ENCODE data around the gene PIGR. TPM values are rescaled to one million over a fixed set of nuclear protein-coding genes. Genes with fewer than 3 reads are reported as not detected.
A peak's percentile ranks its signal among the peaks of the same experiment; 100 is the strongest.

Gene PIGR
- total RNA-seq, 1 experiment from 2014 or later = not detected

- no peak for DNase-seq (ENCODE audit: extremely low read depth, low read depth)
Observed at GRCh38 chr1:206895325-206895724, 50.9 kb downstream of the PIGR start.

DNA sequence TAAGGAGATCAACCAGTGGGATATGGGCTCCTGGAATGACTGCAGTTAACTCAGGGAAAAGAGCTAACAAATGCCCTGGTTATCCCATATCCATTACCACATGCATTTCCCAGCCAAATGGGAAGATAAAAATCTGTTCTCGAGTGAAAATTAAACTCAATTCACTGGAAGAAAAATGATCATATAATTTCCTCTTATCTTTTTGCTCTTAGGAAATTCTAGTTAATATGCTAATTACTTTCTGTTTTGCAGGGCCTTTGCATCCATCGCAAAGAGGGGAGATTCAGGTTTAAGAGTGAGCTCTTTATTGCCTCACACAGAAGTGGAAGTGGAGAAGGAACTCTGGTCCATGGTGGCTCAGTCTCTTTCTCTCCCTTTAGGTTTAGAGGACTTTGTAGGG, 52.9 kb downstream of the PIGR start:
- DNase-seq (ENCODE audit: extremely low read depth, low read depth) = no peak

GRCh38 chr1:206892351-206892984, 53.8 kb downstream of the PIGR start:
- no peak for DNase-seq (ENCODE audit: extremely low read depth, low read depth)

- DNase-seq (ENCODE audit: extremely low read depth, low read depth) = no peak
Observed at GRCh38 chr1:206891412-206891811, 54.9 kb downstream of the PIGR start.

DNA sequence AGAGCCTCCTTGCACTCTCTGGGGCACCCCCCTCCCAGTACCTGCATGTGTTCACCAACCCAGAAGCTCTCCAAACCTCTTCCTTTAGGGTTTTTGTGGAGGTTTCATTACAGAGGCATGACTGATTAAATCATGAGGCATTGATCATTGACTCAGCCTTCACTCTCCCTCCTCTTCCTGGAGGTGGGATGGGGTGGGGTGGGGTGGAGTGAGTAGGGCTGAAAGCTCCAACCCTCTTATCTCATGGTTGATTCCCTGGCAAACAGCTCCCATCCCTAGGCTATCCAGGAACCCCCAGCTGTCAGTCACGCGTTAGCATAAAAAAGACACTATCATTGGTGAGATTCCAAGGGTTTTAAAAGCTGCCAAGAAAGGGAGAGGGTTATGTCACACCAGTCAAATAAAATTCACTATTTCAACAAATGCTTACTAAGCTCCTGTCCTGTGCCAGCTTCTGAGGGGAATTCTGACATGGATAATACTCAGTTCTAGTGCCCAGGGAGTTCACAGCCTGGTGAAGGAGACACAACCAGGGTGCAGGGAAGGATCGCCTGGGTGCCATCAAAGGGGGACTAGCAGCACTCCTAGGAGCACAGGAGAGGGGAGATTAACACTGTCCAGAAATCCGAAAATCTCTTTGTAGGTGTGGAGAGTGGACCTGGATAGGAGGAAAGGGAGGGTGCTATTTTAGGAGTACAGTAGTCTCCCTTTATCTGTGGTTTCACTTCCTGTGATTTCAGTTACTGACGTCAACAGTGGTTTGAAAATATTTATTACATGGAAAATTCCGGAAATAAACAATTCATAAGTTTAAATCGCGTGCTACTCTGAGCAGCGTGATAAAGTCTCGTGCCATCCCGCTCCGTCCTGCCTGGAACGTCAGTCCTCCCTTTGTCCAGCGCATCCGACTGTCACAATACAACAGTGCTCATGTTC, 55.9 kb downstream of the PIGR start:
- peak; percentile 75 for DNase-seq (ENCODE audit: extremely low read depth, low read depth)

- no peak for DNase-seq (ENCODE audit: extremely low read depth, low read depth)
Observed at GRCh38 chr1:206887701-206888100, 58.6 kb downstream of the PIGR start.

- no peak for DNase-seq (ENCODE audit: extremely low read depth, low read depth)
Observed at GRCh38 chr1:206886831-206887230, 59.4 kb downstream of the PIGR start.

- DNase-seq (ENCODE audit: extremely low read depth, low read depth) = no peak
Observed at GRCh38 chr1:206885341-206886060, 60.8 kb downstream of the PIGR start.

- no peak for DNase-seq (ENCODE audit: extremely low read depth, low read depth)
Observed at GRCh38 chr1:206883876-206884275, 62.4 kb downstream of the PIGR start.

GRCh38 chr1:206883160-206883559, 63.1 kb downstream of the PIGR start:
- DNase-seq (ENCODE audit: extremely low read depth, low read depth) = no peak

- no peak for DNase-seq (ENCODE audit: extremely low read depth, low read depth)
Observed at GRCh38 chr1:206882555-206882954, 63.7 kb downstream of the PIGR start.

- no peak for DNase-seq (ENCODE audit: extremely low read depth, low read depth)
Observed at GRCh38 chr1:206880314-206880713, 66.0 kb downstream of the PIGR start.

Other genes starting within 250 kb of the PIGR start
- gene IL19, start 175.7 kb downstream of the PIGR start, total RNA-seq (2014; rRNA removed; shearing (Covaris generic)) = not detected in 2 replicates
- not detected in 2 replicates for gene IL10, start 174.0 kb downstream of the PIGR start, total RNA-seq (2014; rRNA removed; shearing (Covaris generic))
- gene IL20, start 80.8 kb downstream of the PIGR start, total RNA-seq (2014; rRNA removed; shearing (Covaris generic)) = not detected in 2 replicates
- gene IL24, start 49.0 kb downstream of the PIGR start, total RNA-seq (2014; rRNA removed; shearing (Covaris generic)) = not detected in 2 replicates
- gene FCMR, start 24.5 kb downstream of the PIGR start, total RNA-seq (2014; rRNA removed; shearing (Covaris generic)) = not detected in 2 replicates
- gene FCAMR, start 24.0 kb upstream of the PIGR start, total RNA-seq (2014; rRNA removed; shearing (Covaris generic)) = not detected in 2 replicates
- gene C1orf116, start 86.3 kb upstream of the PIGR start, total RNA-seq (2014; rRNA removed; shearing (Covaris generic)) = not detected in 2 replicates
- gene YOD1, start 104.7 kb upstream of the PIGR start, total RNA-seq (2014; rRNA removed; shearing (Covaris generic)) = 27.9 and 31.9 TPM in 2 replicates
- 4.3 and 4.4 TPM in 2 replicates for gene PFKFB2, start 106.8 kb upstream of the PIGR start, total RNA-seq (2014; rRNA removed; shearing (Covaris generic))
- gene C4BPB, start 142.4 kb upstream of the PIGR start, total RNA-seq (2014; rRNA removed; shearing (Covaris generic)) = not detected in 2 replicates
- gene C4BPA, start 157.8 kb upstream of the PIGR start, total RNA-seq (2014; rRNA removed; shearing (Covaris generic)) = not detected in 2 replicates